NAMALWA (cell line): ENCODE data around the gene TLX2.
A peak's percentile ranks its signal among the peaks of the same experiment; 100 is the strongest.

ENCODE experiments used
- DNase-seq: peaks from one replicate; pipeline ENCODE4 v3.0.0-alpha.2; 2015; ENCODE audit warnings: low spot score

The TLX2 gene

DNA sequence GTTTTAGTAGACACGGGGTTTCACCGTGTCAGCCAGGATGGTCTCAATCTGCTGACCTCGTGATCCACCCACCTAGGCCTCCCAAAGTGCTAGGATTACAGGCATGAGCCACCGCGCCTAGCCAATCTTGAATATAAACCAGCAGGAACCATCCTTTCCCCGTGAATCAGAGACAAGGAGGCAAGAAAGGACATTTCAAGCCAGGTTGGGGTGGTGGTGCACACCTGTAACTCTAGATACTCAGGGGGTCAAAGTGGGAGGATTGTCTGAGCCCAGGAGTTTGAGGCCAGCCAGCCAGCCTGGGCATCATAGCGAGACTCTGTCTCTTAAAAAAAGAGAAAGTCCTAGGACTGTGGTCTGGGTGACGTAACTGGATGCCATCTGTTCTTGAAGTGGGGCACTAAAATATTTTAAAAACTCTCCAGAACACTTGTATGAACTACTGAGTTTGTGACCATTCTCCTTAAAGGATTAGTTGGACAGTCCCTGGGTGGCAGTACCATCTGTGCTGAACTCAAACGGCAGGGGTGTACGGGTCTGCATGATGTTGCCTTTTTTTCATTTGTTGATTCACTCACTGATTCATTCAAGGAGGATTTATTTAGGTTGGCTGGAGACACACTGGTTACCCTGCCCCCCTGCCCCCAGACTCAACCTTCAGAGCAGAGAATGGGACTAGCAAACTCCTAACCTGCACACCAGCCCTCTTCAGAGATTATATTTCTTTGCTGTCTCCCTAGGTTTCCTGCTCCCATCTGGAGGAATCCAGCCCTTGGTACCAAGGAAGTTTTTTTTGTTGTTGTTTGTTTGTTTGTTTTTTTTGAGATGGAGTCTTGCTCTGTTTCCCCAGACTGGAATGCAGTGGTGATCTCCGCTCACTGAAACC, 2.9 kb upstream of the TLX2 start:
- DNase-seq: no peak

DNA sequence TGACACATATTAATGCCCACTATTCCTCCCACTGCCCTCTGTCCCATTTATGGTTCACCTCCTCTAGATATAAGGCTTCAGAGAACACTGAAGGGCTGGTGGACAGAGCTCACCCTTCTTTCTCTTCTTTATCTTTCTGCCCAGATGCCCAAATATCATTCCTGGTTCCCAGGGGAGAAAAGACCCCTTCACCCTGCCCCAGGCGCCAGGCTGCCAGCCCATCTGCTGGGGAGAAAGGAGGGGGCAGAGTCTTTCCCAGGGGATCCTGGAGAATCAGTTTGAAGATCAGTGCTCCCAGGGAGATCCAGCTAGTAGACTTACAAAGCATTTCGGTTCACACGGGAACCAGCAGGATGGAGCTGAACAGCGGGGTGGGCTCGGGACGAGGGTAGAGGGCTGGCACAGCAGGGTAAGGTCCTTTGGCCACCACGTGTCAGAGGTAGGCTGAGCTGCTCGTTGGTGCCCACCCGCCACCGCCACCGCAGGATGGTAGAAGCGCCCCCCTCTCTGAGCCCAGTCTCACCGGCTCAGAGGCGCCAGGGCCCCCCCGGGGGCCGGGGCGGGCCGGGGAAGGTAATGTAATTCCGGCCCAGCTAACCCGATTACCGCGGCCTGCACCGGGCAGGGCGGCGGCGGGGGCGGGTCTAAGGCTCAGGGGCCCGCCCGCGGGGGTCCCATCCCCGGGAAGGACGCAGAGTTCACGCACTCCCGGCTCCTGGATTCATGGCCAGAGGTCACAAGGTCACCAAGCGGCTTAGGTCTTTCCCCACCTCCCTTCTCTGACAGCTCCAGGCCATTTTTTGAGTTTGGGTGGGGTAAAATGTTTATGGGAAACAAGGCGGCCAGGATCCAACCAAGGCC, 1.3 kb upstream of the TLX2 start:
- no peak for DNase-seq

- no peak for DNase-seq
Observed at GRCh38 chr2:74513605-74514367, 464 bp upstream of the TLX2 start.

DNA sequence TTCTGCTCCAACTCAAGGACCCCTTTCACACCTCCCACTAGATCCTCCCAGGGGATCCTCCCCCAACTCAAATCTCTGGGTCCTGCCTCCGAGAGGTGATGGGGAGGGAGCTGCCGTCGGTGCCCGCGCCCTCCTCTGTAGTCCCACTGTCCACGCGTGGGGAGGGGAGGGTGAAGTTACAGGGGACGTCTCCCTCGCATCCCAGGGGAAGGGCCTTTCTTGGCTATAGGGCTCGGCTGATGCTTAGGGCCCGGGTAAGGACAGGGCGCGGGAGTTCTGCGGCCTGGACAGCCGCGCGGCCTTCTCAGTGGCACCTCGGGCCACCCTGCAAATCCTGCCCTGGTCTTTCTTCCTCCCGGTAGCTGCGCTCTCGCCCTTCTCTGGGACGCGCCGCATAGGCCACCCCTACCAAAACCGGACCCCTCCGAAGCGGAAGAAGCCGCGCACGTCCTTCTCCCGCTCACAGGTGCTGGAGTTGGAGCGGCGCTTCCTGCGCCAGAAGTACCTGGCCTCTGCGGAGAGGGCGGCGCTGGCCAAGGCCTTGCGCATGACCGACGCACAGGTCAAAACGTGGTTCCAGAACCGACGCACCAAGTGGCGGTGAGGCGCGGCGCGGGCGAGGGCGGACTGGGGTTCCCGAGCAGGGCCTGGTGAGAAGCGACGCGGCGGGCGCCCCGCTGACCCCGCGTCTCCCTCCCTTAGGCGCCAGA, 1.2 kb downstream of the TLX2 start:
- no peak for DNase-seq

DNA sequence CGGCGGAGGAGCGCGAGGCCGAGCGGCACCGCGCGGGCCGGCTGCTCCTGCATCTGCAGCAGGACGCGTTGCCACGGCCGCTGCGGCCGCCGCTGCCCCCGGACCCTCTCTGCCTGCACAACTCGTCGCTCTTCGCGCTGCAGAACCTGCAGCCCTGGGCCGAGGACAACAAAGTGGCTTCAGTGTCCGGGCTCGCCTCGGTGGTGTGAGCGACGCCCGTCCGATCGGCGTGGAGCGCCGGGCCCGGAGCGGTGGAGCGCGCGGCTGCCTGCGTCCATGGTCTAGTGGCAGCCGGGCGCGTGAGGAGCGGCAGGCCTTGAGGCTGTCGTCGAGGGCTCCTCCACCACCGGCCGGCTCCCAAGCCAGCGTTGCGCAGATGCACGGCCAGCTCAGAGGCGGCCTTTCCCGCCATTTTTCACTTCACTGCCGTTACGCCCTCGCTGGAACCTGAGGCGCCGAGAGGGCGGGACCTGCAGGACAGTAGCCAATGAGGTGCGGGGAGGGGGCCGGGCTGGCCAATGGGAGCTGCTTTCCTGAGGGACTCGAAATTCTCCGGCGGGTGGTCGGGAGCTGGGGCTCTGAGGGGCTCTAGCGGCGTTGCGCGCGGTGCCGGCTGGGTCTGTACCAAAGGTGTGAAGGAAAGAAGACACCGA, 1.9 kb downstream of the TLX2 start:
- DNase-seq: no peak

DNA sequence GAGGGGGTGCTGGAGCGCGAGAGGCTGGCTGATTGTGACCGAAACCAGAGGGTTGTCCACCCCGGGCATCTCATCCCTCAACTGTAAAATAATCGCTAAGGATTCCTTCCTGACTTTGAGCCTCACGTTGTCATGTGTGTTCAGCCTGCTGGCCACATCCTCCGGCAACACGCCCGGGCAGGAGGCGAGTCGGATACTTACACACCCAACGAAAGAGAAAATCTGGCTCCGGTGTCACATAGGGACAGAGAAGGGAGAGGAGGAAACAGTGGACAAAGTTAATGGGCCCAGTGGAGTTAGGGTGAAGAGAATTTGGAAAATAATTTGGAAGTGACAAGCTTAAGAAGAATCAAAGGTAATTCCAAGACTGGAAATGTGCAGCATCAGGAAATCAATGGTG, 2.4 kb downstream of the TLX2 start:
- DNase-seq: no peak

DNA sequence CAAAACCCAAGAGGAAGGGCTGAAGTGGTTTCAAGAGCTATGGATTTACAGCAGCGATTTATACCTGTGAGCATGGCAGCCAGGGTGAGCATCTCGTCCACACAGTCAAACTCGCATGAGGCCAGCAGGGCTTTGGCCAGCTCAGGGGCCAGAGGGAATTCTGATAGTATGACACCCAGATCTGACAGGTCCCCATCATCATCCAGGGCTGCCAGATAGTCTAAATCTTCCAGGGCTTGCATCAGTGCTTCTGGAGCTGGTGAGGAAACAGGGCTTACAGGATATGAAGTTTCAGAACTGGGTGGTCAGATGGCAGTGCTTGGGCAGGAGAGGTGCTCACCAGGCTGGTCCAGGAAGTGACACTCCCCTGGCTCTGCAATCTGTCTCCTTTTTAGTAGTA, 8.3 kb downstream of the TLX2 start:
- DNase-seq: no peak

DNA sequence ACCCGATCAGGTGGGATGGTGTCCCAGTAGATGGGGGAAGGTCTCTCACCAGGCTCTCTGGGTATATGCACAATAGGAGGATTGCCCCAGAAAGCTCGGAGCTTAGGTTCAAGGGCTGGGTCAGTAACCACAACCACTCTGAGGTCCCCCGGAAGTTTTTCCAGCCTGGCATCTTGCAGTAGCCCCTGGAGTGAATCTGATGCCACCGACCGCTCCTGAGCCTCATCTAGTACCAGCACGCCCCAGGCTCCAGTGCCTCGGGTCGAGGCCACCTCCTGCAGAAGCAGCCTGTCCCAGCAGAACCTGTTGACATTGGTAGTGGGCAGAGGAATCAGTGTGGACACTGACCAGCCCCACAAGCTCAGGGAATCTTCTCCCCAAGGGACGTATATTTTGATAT, 9.8 kb downstream of the TLX2 start:
- no peak for DNase-seq

- no peak for DNase-seq
Observed at GRCh38 chr2:74524955-74525716, 10.9 kb downstream of the TLX2 start.

- DNase-seq: peak; percentile 84
Observed at GRCh38 chr2:74525717-74526648, 11.7 kb downstream of the TLX2 start, which contains the start of gene DQX1. TSS of gene DQX1 (minus strand) at chr2:74526231. CDS start at chr2:74525729, 502 bp downstream.

- no peak for DNase-seq
Observed at GRCh38 chr2:74526649-74527230, 12.5 kb downstream of the TLX2 start.

- DNase-seq: no peak
Observed at GRCh38 chr2:74527741-74528140, 13.5 kb downstream of the TLX2 start.

DNA sequence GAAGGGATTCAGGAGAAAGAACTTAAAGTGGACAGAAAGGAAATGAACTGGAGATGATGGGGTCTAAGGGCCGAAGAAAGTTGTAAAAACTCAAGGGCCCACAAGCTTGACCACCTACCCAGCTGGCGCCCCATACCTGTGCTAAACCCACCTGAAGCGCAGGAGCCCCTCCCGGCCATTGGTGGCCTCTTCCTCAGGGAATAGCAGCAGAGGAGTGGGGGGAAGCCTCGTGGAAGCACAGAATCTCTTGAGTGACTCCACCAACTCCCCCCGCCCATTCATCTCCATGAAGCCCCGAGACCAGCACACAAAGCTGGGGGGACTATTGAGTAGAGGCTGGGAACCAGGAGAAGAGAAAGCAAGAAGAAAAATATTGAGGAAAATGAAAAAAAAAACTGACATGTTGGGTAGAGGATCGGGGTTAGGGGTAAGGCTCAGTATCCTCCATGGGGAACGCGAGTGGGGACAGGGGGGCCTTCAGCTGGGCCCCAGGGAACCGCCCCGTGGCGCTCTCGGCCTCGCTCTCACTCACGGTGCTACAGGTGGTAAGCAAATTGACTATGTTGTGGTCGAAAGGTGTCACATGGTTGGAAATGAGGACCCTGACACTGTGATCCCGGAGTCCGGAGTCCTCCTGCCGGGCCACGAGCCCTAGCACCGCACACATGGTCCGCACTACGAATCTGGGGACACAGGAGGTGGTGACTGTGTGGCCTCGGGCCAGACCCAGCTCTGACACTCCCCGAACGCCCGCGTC, 14.5 kb downstream of the TLX2 start:
- peak; percentile 59 for DNase-seq

DNA sequence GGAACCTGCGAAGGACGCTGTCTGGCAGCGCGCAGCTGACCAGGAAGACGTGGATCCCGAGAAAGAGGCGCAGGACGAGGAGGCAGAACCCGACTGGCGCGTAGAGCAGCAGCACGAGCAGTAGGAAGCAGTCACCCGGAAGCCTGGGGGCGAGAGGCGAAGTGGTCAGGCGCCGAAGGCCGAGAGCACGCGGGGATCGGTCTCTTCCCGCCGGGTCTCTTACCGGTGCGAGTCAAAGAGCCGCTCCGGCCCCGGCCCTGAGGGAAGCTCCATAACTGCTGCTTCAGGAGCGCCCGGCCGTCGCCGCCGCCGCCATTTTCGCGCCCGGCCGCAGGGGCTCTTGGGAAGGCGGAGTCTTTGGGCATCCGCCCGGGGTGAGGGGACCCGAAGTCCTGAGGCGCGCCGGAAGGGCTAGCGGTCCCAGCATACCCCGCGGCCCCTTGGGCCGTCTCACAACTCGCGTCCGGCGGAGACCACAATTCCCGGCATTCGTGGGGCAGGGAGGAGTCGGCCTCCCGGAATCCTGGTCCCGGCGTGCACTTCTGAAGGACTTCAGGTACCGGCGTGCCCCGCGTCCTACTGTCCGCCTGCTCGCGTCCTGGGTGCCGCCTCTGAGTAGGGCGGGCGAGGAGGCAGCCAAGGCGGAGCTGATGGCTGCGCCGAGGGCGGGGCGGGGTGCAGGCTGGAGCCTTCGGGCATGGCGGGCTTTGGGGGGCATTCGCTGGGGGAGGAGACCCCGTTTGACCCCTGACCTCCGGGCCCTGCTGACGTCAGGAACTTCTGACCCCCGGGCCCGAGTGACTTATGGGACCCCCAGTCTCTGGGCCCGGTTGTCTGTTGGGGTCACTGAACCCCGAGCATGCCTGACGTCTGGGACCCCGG, 15.3 kb downstream of the TLX2 start, which contains the start of the genes AUP1 and HTRA2:
Gene AUP1, minus strand, starts transcription at position 350 of the 882 bp plus-strand sequence. Its CDS starts 77 bp downstream, at position 273.
Gene HTRA2, plus strand, starts transcription at position 577 of the 882 bp plus-strand sequence. Its CDS starts 74 bp downstream, at position 651.
- DNase-seq: peak; percentile 96

- peak; percentile 55 for DNase-seq
Observed at GRCh38 chr2:74530239-74531187, 16.3 kb downstream of the TLX2 start.
